Activated CD8-positive, alpha-beta T cell treated with anti-CD3 and anti-CD28 coated beads for 36 hours (primary cell): ENCODE measurements around the gene TRIM32. TPM values are rescaled to one million over a fixed set of nuclear protein-coding genes. Genes with fewer than 3 reads are reported as not detected.

Experiments used
- ATAC-seq: fragments of 200-7000 bp; cut with Tn5 transposase; one replicate; pipeline ENCODE4 v1.10.0; 2021; ENCODE audit warnings: mild to moderate bottlenecking, moderate library complexity
- CTCF ChIA-PET: fragments of 350-600 bp; sonication (Branson Sonifier 250); formaldehyde crosslinking; loops from one replicate; lab custom pipeline; 2021; ENCODE audit warnings: antibody characterized with exemption; lab: Charles Lee
- POLR2A ChIA-PET: fragments of 350-600 bp; sonication (Branson Sonifier 250); formaldehyde crosslinking; loops from one replicate; lab custom pipeline; 2021; ENCODE audit warnings: antibody characterized with exemption; lab: Charles Lee
- DNase-seq: peaks from one replicate; pipeline ENCODE4 v3.0.0-alpha.2; 2020
- H3K27ac Mint-ChIP-seq: one replicate; pipeline ENCODE4 v1.8.0; 2021; ENCODE audit warnings: mild to moderate bottlenecking, mixed read lengths
- H3K27me3 Mint-ChIP-seq: one replicate; pipeline ENCODE4 v1.8.0; 2021; ENCODE audit warnings: mixed read lengths
- H3K36me3 Mint-ChIP-seq: one replicate; pipeline ENCODE4 v1.8.0; 2021; ENCODE audit warnings: low read depth, mixed read lengths
- H3K4me1 Mint-ChIP-seq: one replicate; pipeline ENCODE4 v1.8.0; 2021; ENCODE audit warnings: low read depth, mixed read lengths
- H3K4me3 Mint-ChIP-seq: one replicate; pipeline ENCODE4 v1.8.0; 2021; ENCODE audit warnings: mild to moderate bottlenecking, moderate library complexity, mixed read lengths
- H3K9me3 Mint-ChIP-seq: one replicate; pipeline ENCODE4 v1.8.0; 2021; ENCODE audit warnings: mixed read lengths
- CTCF ChIP-seq: fragments of 200-600 bp; IDR thresholded peaks from one replicate; pipeline ENCODE4 v1.8.0; 2022; ENCODE audit warnings: antibody characterized with exemption, mild to moderate bottlenecking
- intact Hi-C: fragments of 100-400 bp; cut with micrococcal nuclease; formaldehyde crosslinking; loops from one replicate; pipeline ENCODE4 v1.10.0; 2022
- total RNA-seq, 2 experiments: library from RNA; stranded (reverse); gene quantifications; one replicate each; pipeline ENCODE4 v1.2.3, GENCODE V29; 2021

Gene TRIM32
- total RNA-seq, 2 experiments from 2014 or later = 14.6 to 15.0 TPM

DNA sequence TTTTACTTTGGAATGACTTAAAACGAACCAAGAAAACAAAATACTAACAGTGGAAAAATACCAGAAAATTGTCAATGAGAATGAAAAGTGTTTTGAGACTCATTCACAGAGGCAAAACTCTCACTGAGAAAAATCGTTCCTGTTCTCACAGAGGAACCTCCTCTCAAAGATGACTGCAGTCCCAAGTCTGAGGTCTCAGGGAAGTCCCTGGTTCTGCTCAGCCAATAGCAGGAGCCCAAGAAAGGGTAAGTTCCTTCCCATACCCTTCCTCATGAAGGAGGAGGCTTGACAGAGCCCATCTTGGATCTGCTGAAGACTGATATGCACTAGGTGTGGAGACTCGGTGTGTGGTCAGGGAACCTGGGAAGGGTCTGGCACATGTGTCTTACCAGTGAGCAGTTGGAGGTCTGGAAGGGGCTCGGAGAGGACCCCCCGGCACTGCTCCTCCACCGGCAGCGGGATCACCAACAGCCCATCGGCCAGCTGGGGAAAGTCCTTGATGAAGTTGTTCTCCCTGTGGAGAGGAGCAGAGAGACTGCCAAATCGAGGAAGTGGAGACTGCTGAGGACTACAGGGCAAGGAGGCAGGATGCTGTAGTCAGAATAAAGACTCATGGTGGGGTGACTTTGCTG, 46.0 kb downstream of the TRIM32 start:
- TF ChIP-seq CTCF = no peak
- DNase-seq (no peak), ATAC-seq (no peak)
- Mint-ChIP-seq H3K27ac (no peak overlapping the region), H3K36me3 (no peaks in the 10 kb centered on the region), H3K27me3 (peaks cover 14% of the 10 kb centered on the region), H3K9me3 (no peaks in the 10 kb centered on the region), H3K4me3 (no peak overlapping the region), H3K4me1 (no peaks in the 10 kb centered on the region)
- CTCF ChIA-PET = no interaction called here
- POLR2A ChIA-PET = no interaction called here
- intact Hi-C loops = no loop called here

GRCh38 chr9:116736399-116737151, 49.5 kb downstream of the TRIM32 start:
- H3K36me3 Mint-ChIP-seq = no peaks in the 10 kb centered on the region
- H3K4me1 Mint-ChIP-seq = no peaks in the 10 kb centered on the region
- ATAC-seq = no peak
- ChIA-PET POLR2A (interaction anchor here (0.9 kb wide), 1 partner anchor 48 kb away, joined by 3 read pairs; no protein-coding TSS in a partner anchor), CTCF (interaction anchor here (0.7 to 5.1 kb wide), 12 partner anchors 8 to 129 kb away, joined by 3 to 57 read pairs (median 4); no protein-coding TSS in a partner anchor)
- DNase-seq = no peak
- no peak overlapping the region for H3K4me3 Mint-ChIP-seq
- intact Hi-C loops = loop anchor here (5.0 kb wide), 1 partner anchor 126 kb away; no protein-coding TSS in a partner anchor
- TF ChIP-seq CTCF = no peak
- H3K27ac Mint-ChIP-seq = no peak overlapping the region
- H3K27me3 Mint-ChIP-seq = peaks cover 14% of the 10 kb centered on the region
- no peaks in the 10 kb centered on the region for H3K9me3 Mint-ChIP-seq

DNA sequence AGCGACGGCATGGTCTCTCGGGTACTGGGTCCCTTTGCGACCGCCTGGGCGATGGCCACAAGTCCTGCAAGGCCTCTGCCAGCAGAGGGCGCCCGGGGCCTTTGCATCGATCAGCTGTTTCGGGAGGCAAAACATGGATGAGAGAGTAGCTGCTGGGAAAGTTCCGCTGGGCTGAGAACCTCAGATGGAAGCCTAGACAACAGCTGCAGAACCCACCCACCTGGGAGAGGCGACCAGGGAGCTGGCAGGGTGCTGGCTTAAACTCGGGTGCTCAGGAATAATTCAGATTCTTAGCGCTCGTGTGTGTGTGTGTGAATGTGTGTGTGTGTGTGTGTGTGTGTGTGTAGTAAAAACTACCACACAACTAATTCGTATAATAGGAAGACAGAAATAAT, 50.0 kb downstream of the TRIM32 start:
- POLR2A ChIA-PET = interaction anchor here (0.9 kb wide), 1 partner anchor 49 kb away, joined by 3 read pairs; no protein-coding TSS in a partner anchor
- intact Hi-C loops = loop anchor here (5.0 kb wide), 1 partner anchor 125 kb away; no protein-coding TSS in a partner anchor
- Mint-ChIP-seq H3K9me3 (no peaks in the 10 kb centered on the region), H3K36me3 (no peaks in the 10 kb centered on the region), H3K27ac (no peak overlapping the region), H3K27me3 (peaks cover 14% of the 10 kb centered on the region), H3K4me1 (no peaks in the 10 kb centered on the region), H3K4me3 (no peak overlapping the region)
- peak; percentile 81 for TF ChIP-seq CTCF
- CTCF ChIA-PET = interaction anchor here (0.7 to 5.1 kb wide), 13 partner anchors 8 to 129 kb away, joined by 3 to 57 read pairs (median 4); no protein-coding TSS in a partner anchor
- no peak for ATAC-seq
- DNase-seq = peak; percentile 77

DNA sequence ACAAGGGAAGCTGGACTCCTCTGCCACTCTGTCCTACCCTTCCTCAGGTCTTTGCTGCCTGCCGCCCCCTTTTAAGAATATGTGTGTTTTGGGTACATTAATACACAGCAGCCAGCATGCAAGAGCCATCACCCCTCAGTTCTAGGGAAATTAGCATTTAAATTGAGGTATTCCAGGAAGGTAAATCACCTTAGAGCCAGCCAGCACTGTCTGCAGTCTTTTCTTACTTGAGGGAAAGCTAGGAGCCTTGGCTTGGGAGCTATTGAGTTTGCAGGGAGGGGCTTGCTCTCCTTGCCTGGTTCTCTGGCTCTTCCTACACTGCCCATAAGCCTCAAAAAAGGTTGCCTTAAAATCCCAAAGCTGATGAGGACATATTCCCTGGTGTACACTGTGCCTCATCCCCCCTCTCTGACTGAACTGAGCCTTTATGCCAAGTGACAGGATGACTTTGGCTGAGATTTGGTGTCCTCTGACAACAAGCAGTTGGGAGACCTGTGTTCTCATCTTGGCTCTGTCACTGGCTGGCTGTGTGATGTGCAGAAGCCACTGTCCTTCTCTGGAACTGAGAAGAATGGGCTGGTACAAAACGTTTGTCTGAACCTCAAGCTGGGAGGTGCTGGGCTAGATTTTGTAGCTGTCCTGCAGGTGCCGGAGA, 54.1 kb downstream of the TRIM32 start:
- ChIA-PET POLR2A (no interaction called here), CTCF (interaction anchor here (1.9 kb wide), 1 partner anchor 119 kb away, joined by 8 read pairs; no protein-coding TSS in a partner anchor)
- TF ChIP-seq CTCF = no peak
- H3K27me3 Mint-ChIP-seq = peaks cover 5% of the 10 kb centered on the region
- DNase-seq (no peak), ATAC-seq (no peak)
- no peaks in the 10 kb centered on the region for H3K36me3 Mint-ChIP-seq
- no peak overlapping the region for H3K27ac Mint-ChIP-seq
- no peak overlapping the region for H3K4me3 Mint-ChIP-seq
- no peaks in the 10 kb centered on the region for H3K4me1 Mint-ChIP-seq
- intact Hi-C loops = no loop called here
- H3K9me3 Mint-ChIP-seq = no peaks in the 10 kb centered on the region
